Measurements from ENCODE around the gene HCLS1. TPM values are rescaled to one million over a fixed set of nuclear protein-coding genes. Genes with fewer than 3 reads are reported as not detected.

HCLS1 gene
- total RNA-seq, 1 donor from 2014 or later = not detected

DNA sequence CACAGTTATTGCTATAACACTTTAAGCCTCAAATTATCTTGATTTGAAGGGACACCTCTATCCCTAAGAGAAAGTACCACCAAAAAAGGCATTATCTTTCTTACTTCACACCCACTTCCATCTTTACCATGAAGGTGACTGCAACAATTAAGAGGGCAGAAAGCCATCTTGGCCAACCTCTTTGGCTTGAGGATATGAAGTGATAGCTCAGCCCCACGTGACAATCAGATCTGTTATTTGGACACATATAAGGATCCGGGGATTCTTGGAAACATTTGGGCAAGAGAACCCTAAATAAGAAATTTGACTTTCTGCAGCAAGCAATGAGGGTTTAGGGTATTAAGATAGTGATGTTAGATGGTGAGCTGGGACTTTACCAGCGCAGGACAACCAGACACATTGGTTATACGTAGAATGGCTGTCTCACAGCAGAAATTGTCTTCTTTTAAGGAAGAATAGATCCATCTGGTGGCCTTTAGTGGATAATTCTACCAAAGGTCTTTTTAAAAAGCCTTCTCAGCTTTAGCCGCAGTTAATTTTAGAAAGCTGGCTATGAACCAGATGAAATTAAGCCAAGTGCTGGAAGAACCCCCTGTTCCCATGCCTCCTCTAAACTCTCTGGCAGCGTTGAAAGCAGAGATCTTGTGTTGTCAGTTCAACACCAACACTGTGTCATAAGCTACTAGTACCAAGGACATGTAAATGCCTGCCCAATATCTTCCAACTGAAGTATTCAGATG lies 12.3 kb downstream of the HCLS1 start:
- Mint-ChIP-seq H3K27ac (ENCODE audit: unreplicated experiment) (no peak overlapping the region), H3K27me3 (ENCODE audit: unreplicated experiment) (peaks cover 2% of the 10 kb centered on the region), H3K36me3 (ENCODE audit: unreplicated experiment) (no peaks in the 10 kb centered on the region), H3K4me3 (ENCODE audit: unreplicated experiment) (no peak overlapping the region), H3K9me3 (ENCODE audit: unreplicated experiment) (no peaks in the 10 kb centered on the region), H3K4me1 (ENCODE audit: unreplicated experiment) (peaks cover 5% of the 10 kb centered on the region)
- no peak for DNase-seq (ENCODE audit: extremely low spot score, unreplicated experiment)
- TF ChIP-seq, protein P1, sequence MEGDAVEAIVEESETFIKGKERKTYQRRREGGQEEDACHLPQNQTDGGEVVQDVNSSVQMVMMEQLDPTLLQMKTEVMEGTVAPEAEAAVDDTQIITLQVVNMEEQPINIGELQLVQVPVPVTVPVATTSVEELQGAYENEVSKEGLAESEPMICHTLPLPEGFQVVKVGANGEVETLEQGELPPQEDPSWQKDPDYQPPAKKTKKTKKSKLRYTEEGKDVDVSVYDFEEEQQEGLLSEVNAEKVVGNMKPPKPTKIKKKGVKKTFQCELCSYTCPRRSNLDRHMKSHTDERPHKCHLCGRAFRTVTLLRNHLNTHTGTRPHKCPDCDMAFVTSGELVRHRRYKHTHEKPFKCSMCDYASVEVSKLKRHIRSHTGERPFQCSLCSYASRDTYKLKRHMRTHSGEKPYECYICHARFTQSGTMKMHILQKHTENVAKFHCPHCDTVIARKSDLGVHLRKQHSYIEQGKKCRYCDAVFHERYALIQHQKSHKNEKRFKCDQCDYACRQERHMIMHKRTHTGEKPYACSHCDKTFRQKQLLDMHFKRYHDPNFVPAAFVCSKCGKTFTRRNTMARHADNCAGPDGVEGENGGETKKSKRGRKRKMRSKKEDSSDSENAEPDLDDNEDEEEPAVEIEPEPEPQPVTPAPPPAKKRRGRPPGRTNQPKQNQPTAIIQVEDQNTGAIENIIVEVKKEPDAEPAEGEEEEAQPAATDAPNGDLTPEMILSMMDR (IDR thresholded peaks at IDR 0.05) = no peak

DNA sequence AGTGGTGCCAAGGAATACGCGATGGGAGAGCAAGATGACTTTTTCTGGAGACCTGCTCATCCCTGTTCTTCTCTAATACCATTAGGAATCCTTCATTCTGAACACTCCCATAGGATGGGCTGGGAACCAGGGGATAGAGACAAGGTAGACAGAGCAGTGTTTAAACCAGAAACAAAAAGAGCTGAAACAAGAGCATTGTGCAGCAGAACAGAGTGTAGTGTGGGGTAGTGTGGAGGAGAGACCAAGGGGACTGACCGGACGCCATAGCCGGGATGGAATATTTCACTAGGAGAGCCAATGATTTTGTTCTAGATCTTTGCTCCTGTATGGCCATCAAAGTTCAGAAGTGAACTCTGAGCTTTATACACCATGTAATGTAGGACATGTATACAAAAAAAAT lies 15.6 kb downstream of the HCLS1 start:
- Mint-ChIP-seq H3K27me3 (ENCODE audit: unreplicated experiment) (peaks cover 2% of the 10 kb centered on the region), H3K9me3 (ENCODE audit: unreplicated experiment) (no peaks in the 10 kb centered on the region), H3K36me3 (ENCODE audit: unreplicated experiment) (no peaks in the 10 kb centered on the region), H3K27ac (ENCODE audit: unreplicated experiment) (no peak overlapping the region), H3K4me3 (ENCODE audit: unreplicated experiment) (no peak overlapping the region), H3K4me1 (ENCODE audit: unreplicated experiment) (no peaks in the 10 kb centered on the region)
- TF ChIP-seq, protein P1 (IDR thresholded peaks at IDR 0.05) = no peak
- DNase-seq (ENCODE audit: extremely low spot score, unreplicated experiment) = no peak

GRCh38 chr3:121642601-121643314 lies 17.9 kb downstream of the HCLS1 start:
- H3K27ac Mint-ChIP-seq (ENCODE audit: unreplicated experiment) = no peak overlapping the region
- no peak overlapping the region for H3K4me3 Mint-ChIP-seq (ENCODE audit: unreplicated experiment)
- no peak for DNase-seq (ENCODE audit: extremely low spot score, unreplicated experiment)

GRCh38 chr3:121641127-121641526 lies 19.6 kb downstream of the HCLS1 start:
- Mint-ChIP-seq H3K27me3 (ENCODE audit: unreplicated experiment) (peaks cover 5% of the 10 kb centered on the region), H3K9me3 (ENCODE audit: unreplicated experiment) (no peaks in the 10 kb centered on the region), H3K36me3 (ENCODE audit: unreplicated experiment) (no peaks in the 10 kb centered on the region), H3K4me1 (ENCODE audit: unreplicated experiment) (no peaks in the 10 kb centered on the region), H3K27ac (ENCODE audit: unreplicated experiment) (no peak overlapping the region), H3K4me3 (ENCODE audit: unreplicated experiment) (no peak overlapping the region)
- DNase-seq (ENCODE audit: extremely low spot score, unreplicated experiment) = no peak
- TF ChIP-seq, protein P1 (IDR thresholded peaks at IDR 0.05) = no peak

More at GRCh38 chr3:121642601-121643314, 17.9 kb downstream of the HCLS1 start:
- no peaks in the 10 kb centered on the region for H3K36me3 Mint-ChIP-seq (ENCODE audit: unreplicated experiment)
- no peaks in the 10 kb centered on the region for H3K4me1 Mint-ChIP-seq (ENCODE audit: unreplicated experiment)
- H3K27me3 Mint-ChIP-seq (ENCODE audit: unreplicated experiment) = peaks cover 2% of the 10 kb centered on the region
- no peaks in the 10 kb centered on the region for H3K9me3 Mint-ChIP-seq (ENCODE audit: unreplicated experiment)
- TF ChIP-seq, protein P1 (IDR thresholded peaks at IDR 0.05) = no peak

DNA sequence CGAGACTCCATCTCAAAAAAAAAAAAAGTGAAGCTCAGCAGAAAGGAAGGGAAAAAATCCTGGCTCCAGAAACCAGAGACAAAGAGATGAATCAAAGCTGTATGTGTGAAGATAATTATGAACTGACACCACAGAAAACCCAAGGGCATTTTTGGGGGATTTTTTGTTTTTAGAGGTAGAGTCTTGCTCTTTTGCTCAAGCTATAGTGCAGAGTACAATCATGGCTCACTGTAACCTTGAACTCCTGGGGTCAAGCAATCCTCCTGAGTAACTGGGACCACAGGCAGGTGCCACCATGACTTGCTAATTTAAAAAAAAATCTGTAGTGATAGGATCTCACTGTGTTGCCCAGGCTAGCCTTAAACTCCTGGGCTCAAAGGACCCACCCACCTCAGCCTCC lies 22.8 kb downstream of the HCLS1 start:
- Mint-ChIP-seq H3K27ac (ENCODE audit: unreplicated experiment) (no peak overlapping the region), H3K4me1 (ENCODE audit: unreplicated experiment) (no peaks in the 10 kb centered on the region), H3K4me3 (ENCODE audit: unreplicated experiment) (no peak overlapping the region), H3K36me3 (ENCODE audit: unreplicated experiment) (no peaks in the 10 kb centered on the region), H3K9me3 (ENCODE audit: unreplicated experiment) (no peaks in the 10 kb centered on the region), H3K27me3 (ENCODE audit: unreplicated experiment) (peaks cover 3% of the 10 kb centered on the region)
- no peak for DNase-seq (ENCODE audit: extremely low spot score, unreplicated experiment)
- TF ChIP-seq, protein P1 (IDR thresholded peaks at IDR 0.05) = no peak

Measured in osteocyte (in vitro differentiated cells).